Islet of Langerhans (tissue), 1 donor: ENCODE measurements around the gene SYP.
A peak's percentile ranks its signal among the peaks of the same experiment; 100 is the strongest.
"Not testable (repeated sequence)": the region's sequence is repeated elsewhere in the genome, so short reads cannot be mapped to it uniquely, and the experiment has no call there.

Experiments used
- FAIRE-seq: peaks from one replicate; lab custom pipeline; 2011; peaks lifted over from hg19 to GRCh38; lab: Jason Lieb, UNC

SYP gene

DNA sequence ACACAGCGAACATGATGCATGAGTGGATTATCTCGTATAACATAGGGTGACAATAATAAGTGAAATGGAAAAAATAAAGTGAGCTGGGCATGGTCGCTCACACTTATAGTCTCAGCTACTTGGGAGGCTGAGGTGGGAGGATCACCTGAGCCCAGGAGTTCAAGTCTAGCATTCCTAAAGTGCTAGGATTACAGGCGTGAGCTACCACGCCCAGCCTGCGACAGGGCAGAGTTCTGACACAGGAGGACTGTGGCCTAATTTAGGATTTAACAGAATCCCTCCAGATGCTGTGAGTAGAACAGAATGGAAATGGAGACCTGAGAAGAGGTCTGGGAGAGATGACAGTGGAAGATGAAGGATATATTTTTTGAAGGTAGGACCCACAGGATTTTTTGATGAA, 10.4 kb downstream of the SYP start:
- FAIRE-seq: no peak

DNA sequence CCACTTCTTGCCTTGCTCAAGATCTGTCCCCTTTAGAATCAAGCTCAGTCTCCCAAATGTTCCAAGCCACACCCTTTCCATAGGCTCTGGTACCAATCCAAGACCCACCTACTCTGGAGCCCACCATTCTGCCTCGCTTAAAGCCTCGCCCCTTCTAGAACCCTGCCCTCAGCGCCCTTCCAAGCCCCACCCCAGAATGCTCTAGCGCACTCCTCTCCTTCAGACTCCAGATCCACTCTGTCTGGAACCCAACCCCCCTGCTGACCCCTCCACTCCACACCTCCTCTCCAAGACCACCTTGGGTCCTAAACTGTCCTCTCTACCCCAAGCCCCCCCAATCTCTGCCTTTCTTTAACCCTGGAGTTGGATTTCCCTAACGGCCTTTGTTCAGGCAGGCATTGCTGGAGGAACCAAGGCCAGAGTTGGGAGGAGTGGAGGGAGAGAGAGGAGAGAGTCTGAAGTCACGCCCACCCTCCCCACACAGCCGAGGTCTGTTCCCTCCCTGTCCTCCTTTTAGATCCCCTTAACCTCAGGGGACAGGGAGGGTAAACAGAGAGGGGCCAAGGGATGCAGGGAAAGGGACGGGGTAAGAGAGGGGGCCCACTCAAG, 11.4 kb downstream of the SYP start:
- no peak for FAIRE-seq

DNA sequence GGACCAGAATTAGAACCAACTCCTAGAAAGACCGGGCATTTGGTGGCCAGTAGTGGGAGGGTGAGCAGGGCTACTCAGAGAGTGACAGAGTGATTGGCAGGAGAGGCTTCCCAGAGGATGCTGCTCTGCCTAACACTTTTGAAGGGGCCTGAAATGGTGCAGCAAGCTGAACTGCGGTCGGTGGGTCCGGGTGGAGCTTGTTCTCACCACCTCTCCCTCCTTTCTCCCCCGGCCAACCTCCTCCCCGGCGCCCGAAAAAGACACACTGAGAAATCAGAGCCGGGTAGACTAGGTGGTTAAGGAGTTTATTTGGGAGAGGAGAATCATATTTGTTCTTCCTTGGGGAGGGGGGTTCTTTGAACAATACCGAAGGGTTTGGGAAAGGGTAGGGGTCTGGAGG, 12.5 kb downstream of the SYP start:
- no peak for FAIRE-seq

DNA sequence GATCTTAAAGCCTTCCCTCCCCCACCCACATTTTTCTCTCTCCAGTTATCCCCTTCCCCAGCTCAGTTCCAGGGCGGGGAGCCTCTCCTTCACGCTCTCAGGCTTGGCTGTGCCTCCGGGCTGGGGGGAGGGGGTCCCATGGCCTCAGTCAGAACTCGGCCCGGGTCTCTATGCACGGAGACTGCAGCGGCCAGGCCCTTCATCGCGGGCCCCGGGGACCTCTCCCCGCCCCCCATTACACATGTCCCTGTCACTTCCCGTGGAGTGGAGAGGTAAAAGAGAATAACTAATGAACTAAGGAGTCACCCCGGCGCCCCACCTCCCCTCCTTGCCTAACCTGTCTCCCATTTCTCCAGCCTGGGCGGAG, 13.0 kb downstream of the SYP start:
- FAIRE-seq: no peak

DNA sequence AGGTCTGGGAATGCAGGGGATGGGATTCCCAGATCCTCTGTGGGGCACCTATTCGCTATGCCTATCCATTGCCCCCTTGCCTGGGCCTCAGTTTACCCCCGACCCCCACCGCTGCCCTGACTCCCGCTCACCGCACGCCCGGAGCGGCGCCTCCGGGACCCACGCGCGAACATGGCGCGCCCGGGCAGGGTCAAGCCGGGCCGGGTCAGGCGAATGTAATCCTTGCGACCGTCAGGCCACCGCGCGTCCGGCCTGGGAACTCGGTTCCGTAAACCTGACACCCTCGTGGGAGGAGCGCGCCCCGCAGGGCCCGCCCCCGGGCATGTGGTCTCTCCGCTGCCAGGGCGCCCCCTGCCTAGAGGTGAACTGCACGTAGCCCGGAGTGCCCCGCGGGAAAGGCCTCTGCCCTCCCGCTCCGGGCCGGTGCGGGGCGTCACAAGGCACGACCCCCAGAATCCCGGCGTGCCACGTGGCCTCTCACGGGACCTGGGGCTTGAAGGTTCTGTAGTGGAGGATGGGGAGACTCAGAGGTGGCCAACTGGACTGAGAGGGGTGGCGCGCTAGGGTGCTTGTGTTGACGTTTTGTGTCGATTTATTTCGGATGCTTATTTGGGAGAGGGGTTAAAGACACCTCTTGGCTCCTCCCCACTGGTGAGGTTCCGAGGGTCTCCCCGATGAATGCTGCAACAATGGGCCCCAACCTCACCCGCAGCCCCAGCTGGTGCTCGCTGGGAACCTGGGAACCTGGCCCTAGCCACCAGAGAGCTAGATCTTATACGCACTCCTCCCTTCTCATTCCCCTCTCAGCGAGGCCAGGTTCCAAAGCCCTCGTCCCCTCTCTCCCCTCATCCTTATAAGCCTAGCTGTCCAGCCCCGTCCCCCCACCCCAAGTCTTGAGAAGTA, 13.6 kb downstream of the SYP start, which contains the start of gene PRICKLE3:
Gene PRICKLE3, minus strand, starts transcription at position 249 of the 903 bp plus-strand sequence. Its CDS starts 76 bp downstream, at position 173.
- FAIRE-seq: no peak

DNA sequence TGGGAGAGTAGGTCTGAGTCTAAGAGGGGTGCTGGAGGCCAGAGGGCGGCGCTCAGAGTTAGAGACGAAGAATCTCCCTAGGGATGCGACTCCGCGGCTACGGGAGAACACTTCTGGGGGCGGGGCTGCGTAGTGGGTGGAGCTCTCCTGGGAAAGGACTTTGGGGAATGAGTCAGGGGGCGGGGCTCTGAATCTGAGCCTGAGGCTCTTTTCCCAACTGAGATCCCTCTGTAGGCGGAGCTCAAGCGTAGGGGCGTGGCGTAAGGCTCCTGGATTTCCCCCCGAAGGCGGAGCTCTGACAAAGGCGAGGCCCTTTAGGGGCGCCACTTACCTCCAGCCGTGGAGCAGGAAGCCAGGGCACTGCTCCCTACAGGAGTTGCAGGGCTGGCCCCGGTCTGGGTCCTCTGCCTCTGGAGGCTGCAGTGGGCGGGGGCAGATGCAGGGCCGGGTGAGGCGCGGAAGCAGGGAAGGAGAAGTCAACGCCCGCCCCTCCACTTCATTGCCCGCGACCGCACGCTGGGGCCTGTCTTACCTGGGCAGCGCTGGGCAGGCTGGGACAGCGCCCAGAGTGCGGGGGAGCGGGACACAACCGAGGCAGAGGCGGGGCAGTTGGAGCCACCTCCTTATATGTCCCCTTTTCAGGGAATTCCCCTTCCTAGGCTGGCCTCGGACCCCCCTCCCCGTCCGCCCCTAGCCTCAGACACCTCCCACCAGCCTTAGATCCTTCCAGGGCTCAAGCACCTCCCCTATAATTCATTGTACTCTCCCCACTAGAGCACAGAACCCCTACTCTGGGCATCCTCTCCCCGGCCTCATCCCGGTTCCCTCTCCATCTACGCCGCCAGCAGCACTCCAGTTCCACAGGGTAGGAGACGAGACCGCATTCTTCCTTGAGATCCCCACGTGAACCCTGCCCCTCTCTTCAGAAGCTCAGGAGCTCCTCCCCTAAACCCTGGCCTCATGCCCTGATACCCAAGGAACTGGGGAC, 15.4 kb downstream of the SYP start:
- no peak for FAIRE-seq

DNA sequence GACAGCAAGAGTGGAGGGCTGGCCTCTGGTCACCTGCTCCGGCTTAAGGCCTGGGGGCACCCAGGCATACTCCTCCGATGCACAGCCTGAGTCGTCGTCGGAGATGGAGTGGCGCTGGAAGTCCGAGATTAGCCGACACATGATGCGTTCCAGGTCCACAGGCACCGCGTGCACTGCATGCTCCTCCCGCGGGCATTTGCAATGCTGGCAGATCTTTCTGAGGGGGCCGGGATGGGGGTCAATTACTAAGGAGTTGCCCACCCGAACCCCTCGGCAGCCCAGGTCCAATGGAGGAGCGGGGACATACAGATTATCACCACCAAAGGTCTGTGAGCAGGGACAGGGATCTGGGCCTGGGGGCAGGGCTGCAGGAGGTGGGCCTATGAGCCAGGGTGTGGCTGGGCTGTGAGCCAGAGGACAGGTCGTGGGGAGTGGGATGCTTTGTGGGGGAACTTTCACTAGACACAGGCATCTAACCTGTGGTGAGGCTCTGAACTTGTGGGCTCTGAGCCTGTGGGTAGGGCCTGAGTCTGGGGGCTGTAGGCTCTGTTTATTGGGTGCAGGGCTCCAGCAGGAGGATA, 16.2 kb downstream of the SYP start:
- no peak for FAIRE-seq

DNA sequence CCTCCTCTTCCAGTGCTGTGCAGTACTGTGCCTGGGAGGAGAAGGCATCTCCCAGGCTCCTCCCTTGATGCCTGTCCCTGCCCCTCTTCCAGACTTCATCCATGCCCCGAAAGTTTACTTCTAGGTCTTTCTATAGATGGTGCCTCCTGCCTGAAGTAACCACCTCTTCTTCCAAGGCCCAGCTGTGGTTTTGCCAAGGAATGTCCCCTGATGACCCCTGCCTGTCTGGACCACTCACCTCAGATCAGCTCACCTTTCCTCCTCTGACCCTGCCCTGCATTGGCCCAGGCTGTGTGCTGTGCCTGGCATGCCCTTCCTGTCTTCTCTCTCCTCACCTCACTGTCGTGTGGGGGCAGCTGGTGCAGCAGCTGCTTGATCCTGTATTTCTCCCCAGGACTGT, 20.6 kb downstream of the SYP start:
- FAIRE-seq: no peak

DNA sequence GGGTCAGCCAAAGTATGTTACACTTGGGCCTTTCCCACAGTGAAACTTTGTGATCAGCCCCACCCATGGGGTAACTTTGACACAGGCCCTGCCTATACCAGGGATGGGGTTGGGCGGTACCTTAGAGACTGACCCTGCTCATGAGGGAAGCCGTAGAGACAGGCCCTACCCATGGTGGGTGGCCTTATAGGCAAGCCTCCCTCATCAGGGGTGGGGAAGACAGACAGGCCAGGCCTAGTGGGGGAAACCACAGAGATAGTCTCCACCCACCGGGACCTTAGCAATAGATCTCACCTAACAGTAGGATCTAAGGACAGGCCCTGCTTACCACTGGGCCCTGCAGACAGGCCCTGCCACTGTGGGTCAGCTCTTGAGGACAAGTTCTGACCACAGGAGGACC, 21.5 kb downstream of the SYP start:
- FAIRE-seq: no peak

DNA sequence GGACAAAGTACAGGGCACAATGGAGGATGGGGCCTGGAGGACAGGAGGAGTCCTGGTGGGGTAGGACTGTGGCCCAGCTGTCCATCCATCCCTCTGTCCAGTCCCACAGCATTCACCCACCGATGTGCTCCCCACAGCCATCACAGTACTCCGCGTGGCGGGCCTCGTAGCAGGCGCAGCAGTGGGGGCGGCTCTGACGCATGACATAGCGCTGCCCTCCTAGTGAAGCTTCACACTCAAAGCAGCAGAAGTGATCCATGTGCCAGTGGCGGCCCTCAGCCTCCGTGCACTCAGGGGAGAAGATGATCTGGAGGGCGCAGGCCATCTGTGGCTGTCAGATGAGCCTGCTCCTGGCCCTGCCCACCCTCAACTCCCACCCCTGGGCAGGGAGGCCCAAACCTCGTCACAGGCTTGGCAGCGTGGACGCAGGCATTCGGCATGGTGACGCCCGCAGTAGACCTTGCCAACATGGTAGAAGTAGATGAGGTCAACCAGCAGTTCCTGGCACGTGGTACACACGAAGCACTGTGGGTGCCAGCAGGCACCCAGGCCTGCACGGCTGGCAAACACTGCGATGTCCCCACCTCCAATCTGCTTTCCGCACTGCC, 22.0 kb downstream of the SYP start:
- FAIRE-seq: no peak

DNA sequence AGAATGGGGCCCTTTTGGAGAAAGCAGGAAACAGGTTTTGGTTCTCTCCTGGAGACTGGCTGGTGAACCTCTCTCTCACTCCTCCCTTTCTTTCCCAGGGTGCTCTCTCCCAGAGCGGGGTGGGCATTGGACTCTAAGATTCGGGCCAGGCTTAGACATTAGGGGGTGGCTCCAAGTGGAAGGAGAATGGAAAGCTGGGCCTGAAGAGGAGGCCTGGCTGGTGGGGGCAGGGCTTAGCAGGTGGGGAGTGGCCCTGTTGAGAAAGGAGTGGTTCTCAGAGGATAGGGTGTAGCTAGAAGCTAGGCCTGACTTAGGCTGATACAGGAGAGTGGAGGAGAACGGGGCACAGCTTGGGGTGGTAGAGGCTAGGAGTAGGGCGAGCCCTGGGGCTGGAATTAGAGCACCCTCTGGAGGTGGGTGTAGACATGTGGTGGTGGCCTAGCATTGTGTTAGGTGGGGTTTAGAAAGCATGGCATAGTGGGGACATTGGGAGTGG, 22.6 kb downstream of the SYP start:
- FAIRE-seq: no peak

DNA sequence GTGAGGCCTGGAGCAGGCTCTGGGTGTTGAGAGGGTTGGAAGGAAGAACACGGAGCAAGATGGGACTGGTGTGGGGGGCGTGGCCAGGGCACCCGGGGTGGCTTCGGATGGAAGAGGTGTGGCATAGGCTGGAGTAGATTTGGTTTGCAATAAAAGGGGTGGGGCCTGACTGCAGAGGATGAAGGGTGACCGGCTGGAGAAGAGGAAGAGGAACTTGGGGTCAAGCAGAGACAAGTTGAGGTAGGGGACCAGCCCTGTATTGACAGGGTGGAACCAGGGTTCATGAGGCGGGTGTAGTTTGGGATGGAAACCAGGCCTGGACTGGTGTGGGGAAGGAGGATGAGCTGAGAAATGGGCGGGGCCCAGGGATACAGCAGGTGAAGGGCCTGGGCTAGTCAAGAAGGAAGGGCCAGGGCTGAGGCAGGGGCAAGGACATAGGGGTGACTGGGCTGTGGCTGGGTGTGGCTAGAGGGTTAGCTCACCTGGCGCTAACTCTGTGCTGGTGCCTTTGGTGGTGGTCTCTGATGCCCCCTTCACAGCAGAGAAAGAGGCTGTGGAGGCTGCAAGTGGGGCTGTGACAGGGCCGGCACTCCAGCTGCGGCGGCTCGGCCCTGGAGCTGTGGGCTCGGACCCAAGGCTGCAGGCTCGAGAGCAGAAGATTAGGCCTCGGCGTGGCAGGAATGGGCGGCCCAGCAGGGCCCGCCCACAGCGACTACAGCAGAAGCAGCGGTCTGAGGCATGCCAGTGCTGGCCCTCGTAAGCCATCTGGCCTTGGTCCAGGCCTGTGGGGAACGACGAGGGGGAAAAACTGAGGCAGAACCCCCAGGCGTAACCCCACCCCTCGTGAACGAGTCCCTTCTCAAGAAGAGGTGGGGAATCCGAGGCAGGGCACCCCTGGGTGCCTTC, 23.3 kb downstream of the SYP start:
- no peak for FAIRE-seq

DNA sequence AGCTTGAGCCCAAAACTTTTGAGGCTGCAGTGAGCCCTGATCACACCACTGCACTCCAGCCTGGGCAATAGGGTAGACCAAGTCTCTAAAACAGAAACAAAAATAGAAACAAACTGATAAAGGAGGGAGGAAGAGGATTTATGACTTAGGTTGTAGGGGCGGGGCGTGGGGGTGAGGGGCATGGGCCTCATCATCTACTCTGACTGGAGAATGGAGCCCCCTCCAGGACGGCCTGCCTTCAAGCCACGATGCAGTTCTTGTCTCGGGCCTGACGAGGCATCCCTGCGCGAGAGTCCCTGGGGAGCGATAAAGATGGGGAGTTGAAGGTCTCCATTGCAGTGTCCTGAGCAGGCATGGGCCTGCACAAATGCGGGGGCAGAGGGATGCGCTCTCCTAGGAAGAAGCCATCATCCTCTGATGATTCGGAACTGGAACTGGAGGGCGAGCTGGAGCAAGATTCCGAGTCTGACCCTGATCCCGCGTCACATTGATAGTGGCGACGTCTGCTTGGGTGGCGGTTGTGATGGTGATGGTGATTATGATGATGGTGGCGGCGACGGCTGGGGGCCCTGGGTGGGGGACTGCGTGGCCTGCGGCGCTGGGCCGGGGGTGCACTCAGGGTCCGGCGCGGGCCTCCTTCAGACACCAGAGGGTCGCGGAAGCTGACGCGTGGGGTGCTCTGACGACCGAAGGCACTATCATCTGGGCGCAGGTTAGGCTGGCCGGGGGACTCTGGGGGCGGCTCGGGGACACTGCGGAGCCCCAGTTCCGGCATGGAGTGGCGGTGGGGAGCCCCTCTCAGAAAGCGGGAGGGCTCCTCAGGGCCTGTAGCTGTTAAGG, 24.3 kb downstream of the SYP start:
- no peak for FAIRE-seq

DNA sequence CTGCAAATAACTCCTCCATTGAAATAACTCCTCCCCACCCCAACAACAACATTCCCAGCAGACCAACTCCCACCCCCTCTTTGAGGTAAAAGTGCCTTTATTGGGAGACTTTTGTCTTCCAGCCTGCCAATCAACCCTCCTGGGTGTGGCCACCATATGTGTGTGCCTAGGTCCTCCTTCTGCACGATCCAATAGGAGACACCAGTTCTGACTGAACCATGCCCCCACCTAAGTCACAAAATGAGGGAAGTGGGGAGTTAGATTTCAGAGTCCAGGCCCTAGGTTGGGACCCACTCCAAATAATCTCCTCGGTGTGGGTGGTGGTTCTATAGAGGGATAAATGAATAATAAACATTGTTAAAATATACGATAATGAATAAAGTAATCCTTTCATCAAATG, 25.3 kb downstream of the SYP start:
- no peak for FAIRE-seq

DNA sequence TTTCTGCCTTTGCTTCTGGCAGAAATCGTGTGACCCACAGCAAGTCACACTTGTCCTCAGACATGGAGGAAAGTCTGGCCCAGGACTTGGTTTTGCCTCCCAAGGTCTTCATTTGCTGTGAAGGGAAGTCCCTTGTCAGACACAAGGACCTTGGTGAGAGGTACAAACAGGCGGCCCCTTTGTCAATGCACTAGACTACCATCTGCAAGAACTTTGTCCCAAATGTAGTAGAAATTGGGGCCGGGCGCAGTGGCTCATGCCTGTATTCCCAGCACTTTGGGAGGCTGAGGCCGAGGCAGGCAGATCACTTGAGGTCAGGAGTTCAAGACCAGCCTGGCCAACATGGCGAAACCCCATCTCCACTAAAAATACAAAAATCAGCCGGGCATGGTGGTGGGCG, 26.4 kb downstream of the SYP start:
- not testable (repeated sequence) for FAIRE-seq

DNA sequence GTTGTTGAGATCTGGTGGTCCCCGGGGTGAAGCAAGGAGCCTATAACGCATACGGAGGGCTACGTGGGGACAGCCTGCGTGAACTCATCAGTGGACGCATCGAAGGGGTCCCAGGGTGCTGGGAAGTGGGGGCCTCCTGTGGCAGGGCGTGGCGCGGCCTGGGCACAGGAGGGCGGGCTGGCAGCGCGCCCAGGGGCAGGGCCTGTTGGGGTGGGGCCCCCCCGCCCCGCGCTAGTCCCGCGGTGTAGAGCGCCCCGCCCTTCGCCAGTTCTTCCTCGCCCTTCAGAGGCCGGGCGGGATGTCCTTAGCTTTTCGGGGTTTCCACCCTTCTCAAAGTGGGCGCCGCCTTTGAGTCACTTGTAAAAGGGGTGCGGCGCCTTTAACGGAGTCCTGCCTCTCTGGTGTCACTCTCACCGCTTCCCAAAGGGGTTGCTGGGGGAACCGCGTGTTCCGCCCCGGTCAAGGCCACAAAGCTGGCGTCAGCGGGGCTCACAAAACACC, 27.7 kb downstream of the SYP start:
- peak; percentile 79 for FAIRE-seq

DNA sequence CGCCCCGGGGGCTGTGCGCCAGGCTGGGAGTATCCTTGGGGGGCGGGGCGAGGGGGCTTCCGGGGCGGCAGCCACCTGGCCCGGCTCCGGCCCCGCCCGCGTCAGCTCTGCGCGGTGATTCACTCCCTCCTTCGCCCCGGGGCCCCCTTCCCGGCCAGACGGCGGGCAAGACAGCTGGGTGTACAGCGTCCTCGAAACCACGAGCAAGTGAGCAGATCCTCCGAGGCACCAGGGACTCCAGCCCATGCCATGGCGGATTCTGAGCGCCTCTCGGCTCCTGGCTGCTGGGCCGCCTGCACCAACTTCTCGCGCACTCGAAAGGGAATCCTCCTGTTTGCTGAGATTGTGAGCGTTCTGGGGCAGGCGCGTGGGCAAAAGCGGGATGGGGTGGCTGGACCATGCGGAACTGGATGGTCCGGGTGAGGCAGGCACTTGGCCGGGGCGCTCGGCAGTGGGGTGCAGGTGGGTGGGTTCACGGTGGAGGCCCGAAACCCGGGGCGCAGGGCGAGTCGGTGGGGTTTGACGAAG, 28.2 kb downstream of the SYP start, which contains the start of gene PLP2:
Gene PLP2, plus strand, starts transcription at position 147 of the 528 bp plus-strand sequence. Its CDS starts 103 bp downstream, at position 250.
- FAIRE-seq: no peak

DNA sequence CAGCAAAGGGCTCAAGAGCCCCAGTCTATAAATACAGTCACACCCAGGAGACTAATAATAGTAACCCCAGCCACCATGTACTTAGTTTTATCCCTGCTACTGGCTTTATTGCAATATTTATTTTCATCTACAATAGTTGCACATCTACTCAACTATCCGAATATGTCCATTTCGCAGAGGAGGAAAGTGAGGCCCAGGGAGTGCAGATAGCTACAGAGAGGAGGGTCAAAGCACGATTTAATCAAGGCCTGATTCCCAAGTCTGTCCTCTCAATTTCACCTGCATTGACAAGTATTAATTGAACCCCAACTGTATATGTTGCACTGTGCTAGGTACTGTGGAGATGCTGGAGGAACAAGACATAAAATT, 32.3 kb downstream of the SYP start:
- FAIRE-seq: no peak
